Peyer's patch (tissue), 4 donors: Measurements from ENCODE around the gene ASPM. TPM values are rescaled to one million over a fixed set of nuclear protein-coding genes. Genes with fewer than 3 reads are reported as not detected.

Experiments used
- DNase-seq, 3 donors: peaks; one replicate each; pipeline ENCODE4 v3.0.0-alpha.2; 2017 to 2019
- H3K27ac ChIP-seq, 4 donors: fragments of 200-600 bp; sonication (generic); one replicate each; pipeline ENCODE4 v1.5.1; 2016 to 2019
- H3K27me3 ChIP-seq, 2 donors: fragments of 200-600 bp; sonication (generic); one replicate each; pipeline ENCODE4 v1.5.1; 2019
- H3K36me3 ChIP-seq, 3 donors: fragments of 200-600 bp; sonication (generic); one replicate each; pipeline ENCODE4 v1.5.1; 2016 to 2019
- H3K4me1 ChIP-seq, 4 donors: fragments of 200-600 bp; sonication (generic); one replicate each; pipeline ENCODE4 v1.5.1; 2016 to 2019
- H3K4me3 ChIP-seq, 4 donors: fragments of 200-600 bp; sonication (generic); 1 replicate in 3 of 4; 2 replicates in 1 of 4; pipeline ENCODE4 v1.5.1; 2016 to 2019; ENCODE audit warnings: mild to moderate bottlenecking in 1 of 4
- H3K9me3 ChIP-seq, 4 donors: fragments of 200-600 bp; sonication (generic); one replicate each; pipeline ENCODE4 v1.5.1; 2016 to 2019; ENCODE audit warnings: mild to moderate bottlenecking in 1 of 4
- CTCF ChIP-seq, 6 experiments: fragments of 450-650 bp in 4 of 6; fragments of 200-600 bp in 2 of 6; sonication (generic) in 1 of 6; IDR thresholded peaks; one replicate each; pipeline ENCODE4 v1.5.1; 2017 to 2019; ENCODE audit warnings: antibody characterized with exemption in 6 of 6, mild to moderate bottlenecking in 3 of 6, moderate library complexity in 1 of 6
- POLR2A ChIP-seq, 2 donors: fragments of 450-650 bp; IDR thresholded peaks; one replicate each; pipeline ENCODE4 v1.5.1; 2017; ENCODE audit warnings: antibody characterized with exemption in 2 of 2, mild to moderate bottlenecking in 2 of 2, moderate library complexity in 2 of 2
- total RNA-seq, 4 donors: library from RNA; depleted of rRNA; stranded (reverse); fragments of >200 nt; gene quantifications; one replicate each; pipeline ENCODE4 v1.1.0, GENCODE V29; 2016

The ASPM gene
- total RNA-seq, 4 donors from 2014 or later, result 3.2 to 10.7 (median 4.3) TPM

- TF ChIP-seq CTCF (IDR thresholded peaks at IDR 0.05) (no peak), POLR2A (IDR thresholded peaks at IDR 0.05) (no peak)
- H3K4me3 ChIP-seq, result no peak overlapping the region
- H3K9me3 ChIP-seq, result peaks cover 0 to 4% (median 1%) of the 10 kb centered on the region in 4 donors
- H3K27me3 ChIP-seq, result no peaks in the 10 kb centered on the region
- no peak for DNase-seq
- H3K4me1 ChIP-seq, result no peaks in the 10 kb centered on the region
- H3K27ac ChIP-seq, result no peak overlapping the region
- no peaks in the 10 kb centered on the region for H3K36me3 ChIP-seq
Observed at GRCh38 chr1:197076585-197076984, 69.9 kb downstream of the ASPM start.

GRCh38 chr1:197073978-197074377 lies 72.5 kb downstream of the ASPM start:
- DNase-seq, result no peak
- H3K36me3 ChIP-seq, result no peaks in the 10 kb centered on the region
- no peak overlapping the region for H3K4me3 ChIP-seq
- H3K4me1 ChIP-seq, result no peaks in the 10 kb centered on the region
- H3K9me3 ChIP-seq, result no peaks in the 10 kb centered on the region
- no peaks in the 10 kb centered on the region for H3K27me3 ChIP-seq
- H3K27ac ChIP-seq, result no peak overlapping the region
- no peak for TF ChIP-seq POLR2A (IDR thresholded peaks at IDR 0.05)

GRCh38 chr1:197067457-197067818 lies 79.0 kb downstream of the ASPM start:
- no peak for DNase-seq
- TF ChIP-seq POLR2A (IDR thresholded peaks at IDR 0.05), result no peak
- TF ChIP-seq CTCF (IDR thresholded peaks at IDR 0.05), result no peak
- no peaks in the 10 kb centered on the region for H3K36me3 ChIP-seq
- no peaks in the 10 kb centered on the region for H3K9me3 ChIP-seq
- no peak overlapping the region for H3K27ac ChIP-seq
- no peaks in the 10 kb centered on the region for H3K27me3 ChIP-seq
- no peak overlapping the region for H3K4me3 ChIP-seq
- no peaks in the 10 kb centered on the region for H3K4me1 ChIP-seq

GRCh38 chr1:197066719-197067456 lies 79.6 kb downstream of the ASPM start, which contains the start of gene F13B:
Gene F13B, minus strand, starts transcription at chr1:197067260. Its CDS starts 37 bp downstream, at chr1:197067223.
- H3K27ac ChIP-seq, result no peak within 1 kb of the TSS
- TF ChIP-seq CTCF (IDR thresholded peaks at IDR 0.05) (no peak), POLR2A (IDR thresholded peaks at IDR 0.05) (no peak)
- no peaks in the 10 kb centered on the region for H3K4me1 ChIP-seq
- no peak for DNase-seq
- no peaks in the 10 kb centered on the region for H3K36me3 ChIP-seq
- no peaks in the 10 kb centered on the region for H3K9me3 ChIP-seq
- H3K4me3 ChIP-seq, result no peak within 1 kb of the TSS
- H3K27me3 ChIP-seq, result no peaks in the 10 kb centered on the region

GRCh38 chr1:197066277-197066676 lies 80.2 kb downstream of the ASPM start:
- Histone ChIP-seq H3K27me3 (no peaks in the 10 kb centered on the region), H3K4me3 (no peak overlapping the region), H3K36me3 (no peaks in the 10 kb centered on the region), H3K27ac (no peak overlapping the region), H3K4me1 (no peaks in the 10 kb centered on the region), H3K9me3 (no peaks in the 10 kb centered on the region)
- TF ChIP-seq CTCF (IDR thresholded peaks at IDR 0.05) (no peak), POLR2A (IDR thresholded peaks at IDR 0.05) (no peak)
- no peak for DNase-seq

DNA sequence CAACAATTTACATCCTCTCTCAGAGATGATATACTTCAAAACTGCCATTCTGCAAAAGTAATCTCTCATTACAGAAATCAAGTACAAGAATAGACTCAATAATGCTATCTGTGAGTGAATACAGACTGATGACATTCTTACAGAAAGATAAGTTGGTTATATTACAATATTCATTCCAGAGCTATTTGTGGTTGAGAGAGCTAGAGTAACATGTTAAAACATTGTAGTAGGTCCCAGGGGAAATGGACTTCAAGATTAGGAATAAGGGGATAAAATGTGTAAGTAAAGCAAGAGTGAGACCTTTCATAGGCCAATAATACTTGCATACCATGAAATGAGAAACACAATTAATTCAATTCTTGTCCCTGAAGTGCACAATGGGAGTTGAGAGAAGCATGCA lies 80.9 kb downstream of the ASPM start:
- H3K36me3 ChIP-seq, result no peaks in the 10 kb centered on the region
- no peaks in the 10 kb centered on the region for H3K4me1 ChIP-seq
- H3K27me3 ChIP-seq, result no peaks in the 10 kb centered on the region
- no peaks in the 10 kb centered on the region for H3K9me3 ChIP-seq
- H3K27ac ChIP-seq, result no peak overlapping the region
- no peak for DNase-seq
- no peak for TF ChIP-seq POLR2A (IDR thresholded peaks at IDR 0.05)
- TF ChIP-seq CTCF (IDR thresholded peaks at IDR 0.05), result no peak
- H3K4me3 ChIP-seq, result no peak overlapping the region
